SU-DHL-6 (cell line): Measurements from ENCODE around the gene NRF1.
"Not testable (repeated sequence)": the region's sequence is repeated elsewhere in the genome, so short reads cannot be mapped to it uniquely, and the experiment has no call there.

ENCODE experiments used
- H2AFZ ChIP-seq: fragments of 200-600 bp; sonication (generic); 2 replicates; pipeline ENCODE4 v1.6.1; 2014; ENCODE audit warnings: low read depth, mild to moderate bottlenecking, moderate library complexity, mixed read lengths, antibody characterized with exemption, low read length; ENCODE audit not compliant: severe bottlenecking
- H3F3A ChIP-seq: fragments of 200-600 bp; shearing (Covaris generic); 2 replicates; pipeline ENCODE4 v1.6.0; 2016; ENCODE audit warnings: antibody characterized with exemption, mild to moderate bottlenecking; ENCODE audit not compliant: insufficient read depth
- H3K27ac ChIP-seq: fragments of 200-600 bp; sonication (generic); 2 replicates; pipeline ENCODE4 v1.5.1; 2016; ENCODE audit warnings: low read depth, mild to moderate bottlenecking, low read length, moderate library complexity, mixed read lengths
- H3K27me3 ChIP-seq: fragments of 200-600 bp; sonication (generic), shearing (Covaris generic); 2 replicates; pipeline ENCODE4 v1.6.0; 2014; ENCODE audit warnings: mild to moderate bottlenecking, low read length
- H3K36me3 ChIP-seq: fragments of 200-600 bp; sonication (generic); 2 replicates; pipeline ENCODE4 v1.6.1; 2014; ENCODE audit warnings: mild to moderate bottlenecking, low read length, mixed read lengths
- H3K4me2 ChIP-seq: fragments of 300-600, 200-600 bp; shearing (Covaris generic), sonication (generic); 2 replicates; pipeline ENCODE4 v1.6.0; 2014; ENCODE audit warnings: low read length, low read depth, mild to moderate bottlenecking; ENCODE audit not compliant: poor library complexity, severe bottlenecking
- H3K4me3 ChIP-seq: fragments of 200-600 bp; sonication (generic); 2 replicates; pipeline ENCODE4 v1.5.1; 2014; ENCODE audit warnings: antibody characterized with exemption, low read length, mild to moderate bottlenecking, mixed read lengths; ENCODE audit not compliant: insufficient read depth, poor library complexity, severe bottlenecking
- H3K79me2 ChIP-seq: fragments of 200-600 bp; sonication (generic); 2 replicates; pipeline ENCODE4 v1.6.1; 2014; ENCODE audit warnings: mild to moderate bottlenecking, low read length, moderate library complexity; ENCODE audit not compliant: insufficient read depth
- H3K9ac ChIP-seq: fragments of 200-600 bp; sonication (generic); 2 replicates; pipeline ENCODE4 v1.7.0; 2014; ENCODE audit warnings: mild to moderate bottlenecking, low read length
- H3K9me2 ChIP-seq: fragments of 200-600 bp; sonication (generic); replicated peaks from 2 replicates; pipeline ENCODE4 v1.6.1; 2014; ENCODE audit warnings: low read length; ENCODE audit not compliant: insufficient read depth
- H3K9me3 ChIP-seq: fragments of 200-600 bp; sonication (generic); 2 replicates; pipeline ENCODE4 v1.6.1; 2014; ENCODE audit warnings: low read length, mixed read lengths; ENCODE audit not compliant: insufficient read depth
- H4K20me1 ChIP-seq: fragments of 200-600 bp; sonication (generic); 2 replicates; pipeline ENCODE4 v1.6.1; 2014; ENCODE audit warnings: low read depth, mild to moderate bottlenecking, antibody characterized with exemption, low read length, moderate library complexity, mixed read lengths
- CTCF ChIP-seq: fragments of 200-600 bp; sonication (generic); IDR thresholded peaks from one replicate; pipeline ENCODE4 v1.5.1; 2017; ENCODE audit warnings: antibody characterized with exemption, mild to moderate bottlenecking, low read length, moderate library complexity; ENCODE audit not compliant: insufficient read depth, poor library complexity, severe bottlenecking
- EZH2phosphoT487 ChIP-seq: fragments of 200-600 bp; sonication (generic), shearing (Covaris generic); conservative IDR thresholded peaks from 2 replicates; pipeline ENCODE4 v1.6.1; 2018; ENCODE audit warnings: mild to moderate bottlenecking, antibody characterized with exemption, low read length, moderate library complexity, mixed read lengths

Gene NRF1

GRCh38 chr7:129793506-129794310, 182.2 kb downstream of the NRF1 start:
- H3K36me3 ChIP-seq: no peaks in the 10 kb centered on the region
- no peak overlapping the region for H3K4me3 ChIP-seq
- no peaks in the 10 kb centered on the region for H3K9me3 ChIP-seq
- no peak overlapping the region for H3K9ac ChIP-seq
- no peak overlapping the region for H3K27ac ChIP-seq
- H3K4me2 ChIP-seq: no peak overlapping the region
- H2AFZ ChIP-seq: no peak overlapping the region
- peaks cover 2% of the 10 kb centered on the region; the same call in 1 of the 2 replicates for H3K27me3 ChIP-seq
- H3K9me2 ChIP-seq: no peaks in the 10 kb centered on the region
- no peaks in the 10 kb centered on the region for H4K20me1 ChIP-seq
- no peaks in the 10 kb centered on the region for H3K79me2 ChIP-seq
- H3F3A ChIP-seq: no peaks in the 10 kb centered on the region
- TF ChIP-seq EZH2phosphoT487: no peak
- TF ChIP-seq CTCF: no peak

DNA sequence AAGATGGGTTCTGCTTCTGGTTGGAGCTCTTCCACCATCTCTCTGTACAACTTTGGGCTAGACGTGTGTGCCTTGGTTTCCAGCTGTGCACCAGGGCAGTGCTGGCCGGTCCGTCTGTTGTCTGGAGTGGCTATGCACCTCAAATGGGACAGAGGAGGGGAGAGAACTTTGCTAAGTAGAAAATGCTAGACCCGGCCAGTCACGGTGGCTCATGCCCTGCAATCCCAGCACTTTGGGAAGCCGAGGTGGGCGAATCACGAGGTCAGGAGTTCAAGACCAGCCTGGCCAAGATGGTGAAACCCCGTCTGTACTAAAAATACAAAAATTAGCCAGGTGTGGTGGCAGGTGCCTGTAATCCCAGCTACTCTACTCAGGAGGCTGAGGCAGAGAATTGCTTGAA, 182.9 kb downstream of the NRF1 start:
- not testable (repeated sequence) for H3K4me3 ChIP-seq, H3K4me2 ChIP-seq, H3K9me2 ChIP-seq, H3K27me3 ChIP-seq, H4K20me1 ChIP-seq, H3K9ac ChIP-seq, H3K36me3 ChIP-seq, H3K79me2 ChIP-seq, H3K9me3 ChIP-seq, H2AFZ ChIP-seq, H3F3A ChIP-seq, H3K27ac ChIP-seq

- no peaks in the 10 kb centered on the region for H3F3A ChIP-seq
- TF ChIP-seq EZH2phosphoT487 (no peak), CTCF (no peak)
- no peaks in the 10 kb centered on the region for H3K79me2 ChIP-seq
- H3K4me2 ChIP-seq: no peak overlapping the region
- H3K27me3 ChIP-seq: peaks cover 2% of the 10 kb centered on the region; the same call in 1 of the 2 replicates
- no peak overlapping the region for H3K9ac ChIP-seq
- H4K20me1 ChIP-seq: no peaks in the 10 kb centered on the region
- no peaks in the 10 kb centered on the region for H3K9me2 ChIP-seq
- H2AFZ ChIP-seq: no peak overlapping the region
- no peaks in the 10 kb centered on the region for H3K9me3 ChIP-seq
- H3K4me3 ChIP-seq: no peak overlapping the region
- no peak overlapping the region for H3K27ac ChIP-seq
- no peaks in the 10 kb centered on the region for H3K36me3 ChIP-seq
These were observed 184.8 kb downstream of the NRF1 start for GRCh38 chr7:129796186-129796775.

GRCh38 chr7:129797214-129797789, 185.8 kb downstream of the NRF1 start:
- Histone ChIP-seq H3K9me2 (no peaks in the 10 kb centered on the region), H3K9ac (no peak overlapping the region), H3K4me3 (no peak overlapping the region), H3K27me3 (peaks cover 2% of the 10 kb centered on the region; the same call in 1 of the 2 replicates), H2AFZ (no peak overlapping the region), H3K79me2 (no peaks in the 10 kb centered on the region), H4K20me1 (no peaks in the 10 kb centered on the region), H3K9me3 (no peaks in the 10 kb centered on the region), H3F3A (no peaks in the 10 kb centered on the region), H3K27ac (no peak overlapping the region), H3K4me2 (no peak overlapping the region), H3K36me3 (no peaks in the 10 kb centered on the region)
- TF ChIP-seq EZH2phosphoT487: no peak
- no peak for TF ChIP-seq CTCF
